T-cell (primary cell): Measurements from ENCODE around the gene ARHGAP45. TPM values are rescaled to one million over a fixed set of nuclear protein-coding genes. Genes with fewer than 3 reads are reported as not detected.
A peak's percentile ranks its signal among the peaks of the same experiment; 100 is the strongest.
"Not testable (repeated sequence)": the region's sequence is repeated elsewhere in the genome, so short reads cannot be mapped to it uniquely, and the experiment has no call there.

ENCODE experiments used
- ATAC-seq, 4 experiments: fragments of 200-7000 bp in 3 of 4; fragments of 150-1000 bp in 1 of 4; cut with Tn5 transposase; replicated peaks in 1 of 4; 1 replicate in 3 of 4; 2 replicates in 1 of 4; pipeline ENCODE4 v1.10.0; 2021; ENCODE audit warnings: moderate library complexity in 3 of 4, mild to moderate bottlenecking in 2 of 4, moderate number of reproducible peaks in 1 of 4
- CTCF ChIA-PET, 2 donors: fragments of 300-600 bp; sonication (Branson Sonifier 250); formaldehyde crosslinking; loops; one replicate each; lab custom pipeline; 2022; ENCODE audit warnings: antibody characterized with exemption in 2 of 2; lab: Charles Lee
- POLR2A ChIA-PET, 2 donors: fragments of 300-600 bp; sonication (Branson Sonifier 250); formaldehyde crosslinking; loops; one replicate each; lab custom pipeline; 2022; ENCODE audit warnings: antibody characterized with exemption in 2 of 2; lab: Charles Lee
- DNase-seq, 35 experiments: peaks; one replicate each; pipeline versions ENCODE4 v3.0.0 to v3.0.0-alpha.2; 2013 to 2023
- H3K27ac ChIP-seq: one replicate; pipeline ENCODE4 v1.5.1; 2013; ENCODE audit warnings: low read length
- H3K27me3 ChIP-seq, 2 experiments: replicated peaks in 1 of 2; 1 replicate in 1 of 2; 2 replicates in 1 of 2; pipeline versions ENCODE4 v1.6.1 to v1.7.0; 2013; ENCODE audit warnings: low read length in 1 of 2, mixed read lengths in 1 of 2; ENCODE audit not compliant: control insufficient read depth in 2 of 2, insufficient read depth in 2 of 2; ENCODE audit errors: extremely low read depth in 1 of 2
- H3K36me3 ChIP-seq, 2 donors: 1 replicate in 1 of 2; 2 replicates in 1 of 2; pipeline versions ENCODE4 v1.6.1 to v1.7.0; 2013; ENCODE audit warnings: low read length in 1 of 2; ENCODE audit not compliant: control insufficient read depth in 2 of 2, insufficient read depth in 1 of 2; ENCODE audit errors: extremely low read depth in 1 of 2
- H3K4me1 ChIP-seq, 2 experiments: 1 replicate in 1 of 2; 2 replicates in 1 of 2; pipeline versions ENCODE4 v1.6.1 to v1.7.0; 2013; ENCODE audit warnings: low read length in 2 of 2, mixed read lengths in 1 of 2; ENCODE audit not compliant: insufficient read depth in 2 of 2, control insufficient read depth in 1 of 2; ENCODE audit errors: extremely low read depth in 1 of 2
- H3K4me3 ChIP-seq, 2 donors: 1 replicate in 1 of 2; 2 replicates in 1 of 2; pipeline versions ENCODE4 v1.5.1 to v1.7.0; 2013; ENCODE audit warnings: mild to moderate bottlenecking in 2 of 2, low read length in 1 of 2, moderate library complexity in 1 of 2; ENCODE audit not compliant: control insufficient read depth in 1 of 2; ENCODE audit errors: extremely low read depth in 1 of 2
- H3K9me3 ChIP-seq: 2 replicates; pipeline ENCODE4 v1.7.0; 2013
- H3K27ac Mint-ChIP-seq, 2 donors: one replicate each; pipeline ENCODE4 v1.8.0; 2020 to 2021; ENCODE audit warnings: mild to moderate bottlenecking in 2 of 2, mixed read lengths in 2 of 2
- H3K27me3 Mint-ChIP-seq, 2 donors: one replicate each; pipeline ENCODE4 v1.8.0; 2021 to 2022; ENCODE audit warnings: mixed read lengths in 2 of 2
- H3K36me3 Mint-ChIP-seq: one replicate; pipeline ENCODE4 v1.8.0; 2021; ENCODE audit warnings: mixed read lengths
- H3K4me1 Mint-ChIP-seq, 3 donors: one replicate each; pipeline ENCODE4 v1.8.0; 2020 to 2022; ENCODE audit warnings: mixed read lengths in 3 of 3, mild to moderate bottlenecking in 1 of 3
- H3K4me3 Mint-ChIP-seq, 3 donors: one replicate each; pipeline ENCODE4 v1.8.0; 2020 to 2022; ENCODE audit warnings: mild to moderate bottlenecking in 3 of 3, mixed read lengths in 3 of 3, moderate library complexity in 3 of 3
- H3K9me3 Mint-ChIP-seq, 3 donors: one replicate each; pipeline ENCODE4 v1.8.0; 2020 to 2022; ENCODE audit warnings: mixed read lengths in 3 of 3
- WGBS: methylation state at CpG from one replicate; pipeline ENCODE4 v1.1.5; 2013; ENCODE audit warnings: missing lambda C conversion rate; ENCODE audit not compliant: insufficient coverage; 5-methylcytosine and 5-hydroxymethylcytosine counted together
- total RNA-seq, 35 experiments: library from RNA in 6 of 35; stranded (reverse) in 6 of 35; fragments of 120-200 nt in 1 of 35; gene quantifications; one replicate each; pipeline versions ENCODE4 v1.2.1 to v1.2.4 and lab custom pipeline; 2013 to 2026

The ARHGAP45 gene
- total RNA-seq, 5 donors from 2014 or later (not counting 1 experiment from before 2014, with no cell fraction given): 729 to 1,130 (median 1,073) TPM

DNA sequence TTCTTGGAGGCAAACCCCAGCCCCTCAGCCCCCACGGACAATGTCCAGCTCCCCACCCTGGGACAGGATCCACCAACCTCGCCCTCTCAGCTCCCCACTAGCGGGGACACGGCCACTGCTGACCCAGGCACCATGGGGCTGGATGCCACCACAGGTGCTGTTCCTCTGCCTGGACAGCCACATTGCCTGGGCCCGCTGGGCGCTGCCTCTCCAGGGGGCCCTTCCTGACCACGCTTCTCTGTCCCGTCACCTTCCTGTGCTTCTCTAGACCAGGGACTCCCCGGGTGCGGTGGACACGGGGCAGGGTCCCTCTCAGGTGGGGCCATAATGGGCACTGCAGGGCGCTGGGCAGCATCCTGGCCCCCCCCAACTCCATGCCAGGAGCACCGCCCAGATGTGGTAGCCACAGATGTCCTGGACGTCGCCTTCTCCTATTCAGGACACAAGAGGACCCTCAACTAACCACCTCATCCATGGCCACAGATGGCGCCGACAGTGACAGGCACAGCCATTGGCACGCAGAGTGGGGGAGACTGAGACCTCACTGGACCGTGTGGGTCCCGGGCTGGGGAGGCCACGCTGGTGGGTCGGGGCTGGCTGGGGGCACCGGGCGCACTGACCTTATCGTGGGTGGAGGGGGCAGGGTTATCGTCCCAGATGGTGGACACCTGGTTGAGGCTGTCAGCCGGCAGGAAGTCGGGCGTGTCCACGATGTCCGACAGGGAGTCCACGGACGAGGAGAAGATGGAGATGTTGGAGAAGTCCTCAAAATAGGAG lies 60.2 kb downstream of the ARHGAP45 start:
- no peak overlapping the region for H3K27ac ChIP-seq
- no peak overlapping the region for H3K4me3 ChIP-seq
- H3K4me1 Mint-ChIP-seq: peaks cover 13 to 31% (median 22%) of the 10 kb centered on the region in 3 donors
- no peaks in the 10 kb centered on the region for H3K9me3 Mint-ChIP-seq
- no peak overlapping the region for H3K4me3 Mint-ChIP-seq
- ATAC-seq (no peak), DNase-seq (no peak)
- peaks cover 3% of the 10 kb centered on the region for H3K36me3 Mint-ChIP-seq
- no peaks in the 10 kb centered on the region for H3K9me3 ChIP-seq
- no peaks in the 10 kb centered on the region for H3K27me3 ChIP-seq
- WGBS: 98% methylated on average over 26 of the region's 33 CpGs
- peak overlapping the region in 1 of 2 donors; percentile 28 for H3K27ac Mint-ChIP-seq
- peaks cover 17 to 61% of the 10 kb centered on the region in 2 donors for H3K36me3 ChIP-seq
- no peaks in the 10 kb centered on the region for H3K27me3 Mint-ChIP-seq
- peaks cover 10 to 77% of the 10 kb centered on the region in 2 experiments for H3K4me1 ChIP-seq
- ChIA-PET POLR2A (no interaction called here), CTCF (no interaction called here)

DNA sequence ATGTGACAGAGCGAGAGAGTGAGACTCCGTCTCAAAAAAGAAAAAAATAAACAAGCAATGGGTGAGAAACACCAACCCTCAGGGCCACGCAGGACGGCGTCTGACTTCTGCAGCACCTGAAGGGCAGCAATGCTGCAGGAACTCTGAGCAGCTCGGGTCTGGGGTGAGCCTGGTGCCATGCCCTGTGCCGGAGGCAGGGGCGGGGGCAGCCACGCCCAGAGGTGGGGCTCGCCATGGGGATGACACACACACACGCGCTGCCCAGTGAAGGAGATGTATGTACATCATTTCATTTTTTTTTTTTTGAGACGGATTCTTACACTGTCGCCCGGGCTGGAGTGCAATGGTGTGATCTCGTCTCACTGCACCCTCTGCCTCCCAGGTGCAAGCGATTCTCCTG lies 61.1 kb downstream of the ARHGAP45 start:
- peak overlapping the region in 1 of 2 donors; percentile 71 for H3K27ac Mint-ChIP-seq
- H3K27me3 Mint-ChIP-seq: no peaks in the 10 kb centered on the region
- ATAC-seq (no peak), DNase-seq (no peak)
- H3K4me1 Mint-ChIP-seq: peaks cover 13 to 35% (median 22%) of the 10 kb centered on the region in 3 donors
- no peaks in the 10 kb centered on the region for H3K27me3 ChIP-seq
- no peaks in the 10 kb centered on the region for H3K9me3 Mint-ChIP-seq
- peaks cover 13 to 86% of the 10 kb centered on the region in 2 experiments for H3K4me1 ChIP-seq
- no peak overlapping the region for H3K4me3 Mint-ChIP-seq
- no peaks in the 10 kb centered on the region for H3K9me3 ChIP-seq
- WGBS: 93% methylated on average over 12 of the region's 17 CpGs
- no peaks in the 10 kb centered on the region for H3K36me3 Mint-ChIP-seq
- H3K36me3 ChIP-seq: peaks cover 17 to 53% of the 10 kb centered on the region in 2 donors
- POLR2A ChIA-PET: no interaction called here
- H3K27ac ChIP-seq: no peak overlapping the region
- CTCF ChIA-PET: interaction anchor here in 1 of 2 donors (1.0 kb wide), 1 partner anchor 95 kb away, joined by 4 read pairs; no protein-coding TSS in a partner anchor
- H3K4me3 ChIP-seq: no peak overlapping the region

DNA sequence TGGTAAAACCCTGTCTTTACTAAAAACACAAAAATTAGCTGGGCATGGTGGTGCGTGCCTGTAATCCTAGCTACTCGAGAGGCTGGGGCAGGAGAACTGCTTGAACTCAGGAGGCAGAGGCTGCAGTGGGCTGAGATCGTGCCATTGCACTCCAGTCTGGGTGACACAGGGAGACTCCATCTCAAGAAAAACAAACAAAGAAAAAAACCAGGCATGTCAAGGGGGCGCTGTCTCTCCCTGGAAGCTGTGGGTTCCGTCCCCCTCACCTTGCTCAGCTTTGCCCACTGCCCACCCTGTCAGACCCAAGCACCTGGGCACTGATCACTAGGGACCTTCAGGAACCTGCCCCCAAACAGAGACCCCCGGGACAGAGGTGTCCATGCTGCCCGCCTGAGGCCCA lies 62.1 kb downstream of the ARHGAP45 start:
- ATAC-seq, H3K9me3 Mint-ChIP-seq, H3K4me3 ChIP-seq, H3K27me3 ChIP-seq, H3K36me3 Mint-ChIP-seq, H3K27me3 Mint-ChIP-seq, DNase-seq, H3K9me3 ChIP-seq: not testable (repeated sequence)
- POLR2A ChIA-PET: interaction anchor here in 1 of 2 donors (0.6 kb wide), 1 partner anchor 65 kb away, joined by 4 read pairs; no protein-coding TSS in a partner anchor
- H3K36me3 ChIP-seq: peaks cover 11 to 43% of the 10 kb centered on the region in 2 donors
- CTCF ChIA-PET: interaction anchor here in 1 of 2 donors (1.0 kb wide), 1 partner anchor 94 kb away, joined by 4 read pairs; no protein-coding TSS in a partner anchor
- Mint-ChIP-seq H3K4me3 (peak overlapping the region in 2 of 3 donors; percentile 24 to 78), H3K4me1 (peaks cover 19 to 40% (median 29%) of the 10 kb centered on the region in 3 donors), H3K27ac (peak overlapping the region; percentile 49 to 76)
- WGBS: 91% methylated on average over 4 of the region's 7 CpGs
- H3K4me1 ChIP-seq: peaks cover 13 to 88% of the 10 kb centered on the region in 2 experiments
- peak overlapping the region; percentile 49 for H3K27ac ChIP-seq

DNA sequence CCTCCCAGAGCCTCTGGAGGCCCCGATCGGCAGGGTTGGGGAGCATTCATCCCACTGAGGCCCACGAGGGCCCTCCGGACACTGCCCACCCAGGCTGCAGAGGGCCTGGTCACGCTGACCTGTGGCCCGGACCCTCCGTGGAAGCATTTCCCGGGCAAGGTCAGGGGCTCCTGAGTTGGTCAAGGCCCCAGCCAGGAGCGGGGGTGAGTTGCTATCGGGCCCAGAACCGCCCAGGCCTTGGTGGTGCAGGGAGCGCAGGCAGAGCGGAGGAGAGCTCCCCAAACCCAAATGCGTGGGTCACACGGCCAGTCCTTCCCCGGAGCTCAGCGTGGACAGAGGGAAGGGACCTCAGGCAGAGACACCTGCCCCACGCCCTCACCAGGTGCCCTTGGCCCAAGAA lies 62.6 kb downstream of the ARHGAP45 start:
- POLR2A ChIA-PET: no interaction called here
- DNase-seq: no peak
- peaks cover 13 to 88% of the 10 kb centered on the region in 2 experiments for H3K4me1 ChIP-seq
- Mint-ChIP-seq H3K36me3 (no peaks in the 10 kb centered on the region), H3K27me3 (no peaks in the 10 kb centered on the region), H3K4me1 (peaks cover 19 to 43% (median 32%) of the 10 kb centered on the region in 3 donors), H3K9me3 (no peaks in the 10 kb centered on the region), H3K4me3 (peak overlapping the region; percentile 78 to 84 (median 83)), H3K27ac (peak overlapping the region; percentile 91 to 93)
- peak overlapping the region; percentile 49 for H3K27ac ChIP-seq
- H3K36me3 ChIP-seq: peaks cover 9 to 39% of the 10 kb centered on the region in 2 donors
- no peak overlapping the region for H3K4me3 ChIP-seq
- H3K9me3 ChIP-seq: no peaks in the 10 kb centered on the region
- 95% methylated on average over 18 of the region's 18 CpGs for WGBS
- H3K27me3 ChIP-seq: no peaks in the 10 kb centered on the region
- CTCF ChIA-PET: interaction anchor here in 1 of 2 donors (0.5 kb wide), 1 partner anchor 128 kb away, joined by 4 read pairs; no protein-coding TSS in a partner anchor
- ATAC-seq: no peak

DNA sequence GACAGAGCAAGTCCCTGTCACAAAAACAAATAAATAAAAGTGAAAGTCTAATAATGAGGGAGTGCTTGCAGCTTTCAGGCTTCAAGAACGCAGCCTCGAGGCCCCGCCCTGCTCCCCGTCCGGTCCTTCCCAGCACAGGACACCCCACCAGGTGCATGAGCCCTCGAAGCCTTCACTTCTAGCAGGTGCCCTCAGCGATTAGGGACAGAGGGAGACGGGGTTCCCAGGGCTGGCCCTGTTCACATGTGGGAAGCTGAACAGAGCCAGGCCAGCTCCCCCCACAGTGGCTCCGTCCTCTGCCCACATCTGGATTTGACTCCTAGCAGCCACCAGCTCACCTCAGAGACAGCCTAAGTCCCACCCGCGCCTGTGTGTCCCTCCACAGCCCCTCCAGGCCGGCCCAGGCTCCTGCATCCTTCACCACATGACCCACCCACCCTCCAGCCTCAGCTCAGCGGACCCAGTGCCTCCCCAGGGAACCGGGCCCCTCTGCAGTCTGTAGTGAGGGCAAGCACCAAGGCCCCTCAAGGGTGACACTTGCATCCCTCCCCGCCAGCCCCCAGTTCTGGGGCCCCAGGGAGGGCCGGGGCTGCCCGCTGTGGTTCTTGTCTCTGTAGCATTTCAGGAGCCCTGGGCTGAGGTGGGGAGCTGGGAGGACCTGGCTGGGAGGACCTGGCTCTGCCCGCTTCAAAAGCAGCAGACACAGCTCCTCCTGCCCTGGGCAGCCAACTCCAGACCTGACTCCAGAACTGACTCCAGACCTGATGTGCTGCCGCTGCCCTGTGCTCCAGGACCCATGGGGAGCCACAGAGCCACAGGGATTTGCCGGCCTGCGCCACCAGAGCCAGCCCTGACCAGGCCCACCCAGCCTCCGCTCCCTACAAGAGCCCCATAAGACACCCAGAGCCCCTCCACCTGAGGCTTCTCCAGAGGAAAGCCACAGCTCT lies 64.1 kb downstream of the ARHGAP45 start:
- H3K27me3 ChIP-seq: no peaks in the 10 kb centered on the region
- peaks cover 9 to 26% of the 10 kb centered on the region in 2 donors for H3K36me3 ChIP-seq
- Mint-ChIP-seq H3K27me3 (no peaks in the 10 kb centered on the region), H3K4me1 (peaks cover 19 to 50% (median 33%) of the 10 kb centered on the region in 3 donors), H3K36me3 (no peaks in the 10 kb centered on the region), H3K27ac (peak overlapping the region; percentile 91 to 93), H3K4me3 (peak overlapping the region; percentile 78 to 84 (median 83)), H3K9me3 (no peaks in the 10 kb centered on the region)
- H3K9me3 ChIP-seq: no peaks in the 10 kb centered on the region
- peaks cover 13 to 85% of the 10 kb centered on the region in 2 experiments for H3K4me1 ChIP-seq
- 6% methylated on average over 17 of the region's 22 CpGs for WGBS
- ChIA-PET CTCF (interaction anchor here in 1 of 2 donors (0.9 kb wide), 1 partner anchor 18 kb away, joined by 3 read pairs; no protein-coding TSS in a partner anchor), POLR2A (interaction anchor here in 1 of 2 donors (1.1 kb wide), 1 partner anchor 138 kb away, joined by 3 read pairs; the partner anchor contains the start of gene CIRBP)
- ATAC-seq (peak in 2 of 4 experiments; percentile 10 to 15), DNase-seq (peak in 32 of 35 experiments; percentile 24 to 63 (median 50))
- peak overlapping the region; percentile 90 for H3K27ac ChIP-seq
- peak overlapping the region; percentile 75 to 95 for H3K4me3 ChIP-seq
